Hematopoietic multipotent progenitor cell treated with erythropoietin and hydrocortisone succinate and interleukin-3 and kit ligand, for 6 days (in vitro differentiated cells): ENCODE data around the gene RNF11.

Source experiments
- DNase-seq: peaks from one replicate; pipeline ENCODE4 v3.0.0-alpha.2; 2015

The RNF11 gene

GRCh38 chr1:51266791-51267190, 30.7 kb downstream of the RNF11 start:
- DNase-seq: no peak

GRCh38 chr1:51268634-51269033, 32.6 kb downstream of the RNF11 start:
- DNase-seq: no peak

- no peak for DNase-seq
Observed at GRCh38 chr1:51270751-51271150, 34.7 kb downstream of the RNF11 start.

DNA sequence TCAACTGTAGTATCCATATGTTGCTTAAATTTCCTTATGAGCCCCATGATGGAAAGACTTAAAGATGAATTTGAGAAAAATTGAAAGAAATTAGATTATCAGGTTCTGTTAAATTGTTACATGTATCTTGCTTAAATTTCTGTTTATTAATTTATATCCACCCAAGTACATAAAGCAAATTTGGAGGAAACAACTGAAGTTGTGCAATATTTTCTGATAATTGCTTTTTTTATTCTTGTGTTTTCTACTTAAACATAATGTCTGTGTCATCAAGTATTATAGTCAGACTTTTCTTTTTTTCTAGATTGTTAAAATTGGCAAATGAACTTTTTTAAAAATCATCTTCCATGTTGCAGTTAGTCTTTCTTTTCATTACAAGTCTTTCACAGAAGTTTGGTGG, 36.8 kb downstream of the RNF11 start:
- DNase-seq: no peak

GRCh38 chr1:51274676-51275075, 38.6 kb downstream of the RNF11 start:
- DNase-seq: no peak

DNA sequence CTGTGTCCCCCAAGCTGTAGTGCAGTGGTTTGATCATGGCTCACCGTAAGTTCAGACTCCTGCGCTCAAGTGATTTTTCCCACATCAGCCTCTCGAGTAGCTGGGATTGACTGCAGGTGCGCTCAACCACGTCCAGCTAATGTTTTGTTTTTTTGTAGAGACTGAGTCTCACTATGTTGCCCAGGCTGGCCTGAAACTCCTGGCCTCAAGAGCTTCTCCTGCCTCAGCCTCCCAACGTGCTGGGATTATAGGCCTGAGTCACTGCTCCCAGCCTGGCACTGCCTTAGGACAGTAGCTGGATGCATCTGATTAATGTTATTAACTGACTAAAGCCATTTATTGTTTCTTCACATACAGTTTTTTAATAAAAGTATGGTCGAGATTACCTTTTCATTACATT, 40.2 kb downstream of the RNF11 start:
- DNase-seq: no peak

GRCh38 chr1:51280321-51280978, 44.4 kb downstream of the RNF11 start:
- peak; percentile 30 for DNase-seq

DNA sequence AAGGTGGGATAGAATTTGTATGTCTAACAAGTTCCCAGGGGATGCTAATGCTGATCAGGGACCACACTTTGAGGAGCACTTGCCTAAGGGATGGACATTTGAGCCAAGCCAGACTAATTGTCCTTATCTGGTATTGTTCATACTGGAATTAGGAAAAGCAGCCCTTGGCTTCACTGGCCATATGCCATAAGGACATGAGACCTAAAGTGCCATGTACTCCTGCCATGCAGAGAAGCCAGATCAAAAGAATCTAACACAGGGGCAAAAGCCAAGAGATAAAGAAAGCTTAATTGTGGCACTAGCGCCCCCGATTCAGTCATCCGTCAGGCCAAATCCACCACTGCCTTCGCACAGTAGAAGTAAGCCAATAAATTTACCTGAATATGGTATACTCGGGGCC, 45.7 kb downstream of the RNF11 start:
- no peak for DNase-seq

GRCh38 chr1:51282605-51283004, 46.5 kb downstream of the RNF11 start:
- DNase-seq: no peak

DNA sequence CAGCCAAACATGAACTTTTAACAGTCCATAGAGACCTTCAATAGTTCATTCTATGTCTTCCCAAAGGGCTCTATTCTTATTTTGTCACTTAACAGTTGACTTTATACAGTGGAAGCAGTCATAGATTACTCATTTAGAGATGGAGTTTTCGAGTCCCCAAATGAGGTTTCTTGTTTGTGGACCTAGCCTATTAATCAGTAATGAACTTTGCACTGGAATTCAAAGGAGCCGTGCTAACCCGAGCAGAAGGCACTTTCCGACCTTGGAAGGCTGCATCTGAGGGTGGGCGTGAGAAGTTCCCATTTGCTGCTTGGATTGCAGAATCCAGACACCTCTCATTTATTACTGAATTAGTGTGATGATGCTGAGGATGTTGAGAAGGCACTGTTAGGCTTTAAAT, 47.9 kb downstream of the RNF11 start:
- no peak for DNase-seq

DNA sequence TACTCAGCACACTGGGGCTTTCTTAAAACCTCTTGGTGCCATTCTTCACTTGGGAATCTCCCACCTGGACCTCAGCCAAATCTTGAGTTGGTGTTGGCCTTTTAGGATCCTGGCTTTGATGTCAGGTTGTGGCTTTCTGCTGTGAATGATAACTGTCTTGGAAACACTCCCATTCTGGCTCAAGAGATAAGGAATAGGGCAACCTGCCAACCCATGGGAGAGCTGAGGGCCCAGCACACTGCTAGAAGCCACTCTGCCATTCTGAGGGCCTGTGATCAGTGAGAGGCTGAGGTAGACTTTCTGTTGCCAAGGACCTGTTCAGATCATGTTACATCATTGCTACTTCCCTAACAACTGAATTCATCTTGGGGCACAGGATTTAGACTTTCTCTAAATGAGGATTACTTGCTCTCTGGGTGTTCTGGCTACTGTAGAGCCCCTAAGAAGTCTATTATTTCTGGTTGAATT, 48.4 kb downstream of the RNF11 start:
- peak; percentile 98 for DNase-seq

GRCh38 chr1:51285055-51285454, 49.0 kb downstream of the RNF11 start:
- DNase-seq: peak; percentile 45

- no peak for DNase-seq
Observed at GRCh38 chr1:51287966-51288365, 51.9 kb downstream of the RNF11 start.

- DNase-seq: no peak
Observed at GRCh38 chr1:51288578-51288977, 52.5 kb downstream of the RNF11 start.

DNA sequence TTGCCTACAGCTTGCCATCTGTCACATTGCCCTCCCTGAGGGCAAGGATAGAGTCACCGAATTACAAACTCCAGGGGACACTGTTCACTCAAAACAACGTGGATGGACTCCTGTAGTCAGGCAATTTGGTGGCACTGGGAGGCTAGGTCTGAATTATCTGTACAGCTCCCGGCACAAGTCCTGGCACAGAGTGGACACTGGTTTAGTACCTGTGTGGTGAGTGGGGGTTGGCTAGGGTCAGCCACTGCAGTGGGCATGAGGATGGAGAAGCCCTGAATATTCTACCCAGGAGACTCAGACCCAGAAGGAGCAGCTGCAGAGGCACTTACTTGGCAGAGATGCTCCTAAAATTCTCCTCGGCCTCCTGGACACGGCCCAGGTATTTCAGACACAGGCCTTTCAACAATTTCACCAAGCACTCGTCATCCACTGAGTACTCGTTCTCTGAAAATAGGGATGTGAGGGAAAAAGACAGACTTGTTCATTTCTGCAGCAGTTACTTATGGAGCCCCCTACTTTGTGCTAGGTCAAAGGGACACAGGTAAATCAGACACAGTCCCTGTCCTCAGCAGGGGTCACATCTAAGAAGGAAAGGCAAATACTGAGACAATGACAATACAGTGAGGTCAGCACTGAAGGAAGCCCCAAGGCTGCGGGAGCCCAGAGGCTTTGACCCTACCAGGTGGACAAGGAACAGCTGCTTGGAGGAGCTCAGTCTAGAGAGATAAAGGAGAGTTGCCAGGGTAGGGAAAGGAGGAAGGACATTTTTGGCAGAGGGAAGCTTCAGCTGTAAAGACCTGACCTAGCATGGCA, 53.8 kb downstream of the RNF11 start:
- DNase-seq: no peak

DNA sequence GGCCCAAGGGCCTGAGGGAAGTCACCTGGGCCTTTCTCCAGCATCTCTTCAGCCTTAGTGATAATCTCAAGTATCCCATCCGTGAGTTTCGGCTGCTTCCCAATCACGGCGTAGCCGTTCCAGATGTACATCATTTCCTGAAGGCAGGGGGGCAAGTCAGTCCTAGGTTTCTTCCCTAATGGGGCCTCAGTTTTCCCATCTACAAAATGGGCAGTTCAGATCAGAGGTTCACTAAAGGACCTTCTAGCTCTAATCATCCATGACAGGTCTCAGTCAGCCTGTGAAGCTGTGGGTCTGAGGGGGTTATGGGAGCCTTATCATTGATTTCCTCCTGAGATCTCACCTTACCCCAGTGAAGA, 54.4 kb downstream of the RNF11 start:
- DNase-seq: no peak

- DNase-seq: no peak
Observed at GRCh38 chr1:51293898-51294515, 57.9 kb downstream of the RNF11 start.

- peak; percentile 92 for DNase-seq
Observed at GRCh38 chr1:51294566-51295184, 58.6 kb downstream of the RNF11 start.

- DNase-seq: no peak
Observed at GRCh38 chr1:51295926-51296325, 59.9 kb downstream of the RNF11 start.

DNA sequence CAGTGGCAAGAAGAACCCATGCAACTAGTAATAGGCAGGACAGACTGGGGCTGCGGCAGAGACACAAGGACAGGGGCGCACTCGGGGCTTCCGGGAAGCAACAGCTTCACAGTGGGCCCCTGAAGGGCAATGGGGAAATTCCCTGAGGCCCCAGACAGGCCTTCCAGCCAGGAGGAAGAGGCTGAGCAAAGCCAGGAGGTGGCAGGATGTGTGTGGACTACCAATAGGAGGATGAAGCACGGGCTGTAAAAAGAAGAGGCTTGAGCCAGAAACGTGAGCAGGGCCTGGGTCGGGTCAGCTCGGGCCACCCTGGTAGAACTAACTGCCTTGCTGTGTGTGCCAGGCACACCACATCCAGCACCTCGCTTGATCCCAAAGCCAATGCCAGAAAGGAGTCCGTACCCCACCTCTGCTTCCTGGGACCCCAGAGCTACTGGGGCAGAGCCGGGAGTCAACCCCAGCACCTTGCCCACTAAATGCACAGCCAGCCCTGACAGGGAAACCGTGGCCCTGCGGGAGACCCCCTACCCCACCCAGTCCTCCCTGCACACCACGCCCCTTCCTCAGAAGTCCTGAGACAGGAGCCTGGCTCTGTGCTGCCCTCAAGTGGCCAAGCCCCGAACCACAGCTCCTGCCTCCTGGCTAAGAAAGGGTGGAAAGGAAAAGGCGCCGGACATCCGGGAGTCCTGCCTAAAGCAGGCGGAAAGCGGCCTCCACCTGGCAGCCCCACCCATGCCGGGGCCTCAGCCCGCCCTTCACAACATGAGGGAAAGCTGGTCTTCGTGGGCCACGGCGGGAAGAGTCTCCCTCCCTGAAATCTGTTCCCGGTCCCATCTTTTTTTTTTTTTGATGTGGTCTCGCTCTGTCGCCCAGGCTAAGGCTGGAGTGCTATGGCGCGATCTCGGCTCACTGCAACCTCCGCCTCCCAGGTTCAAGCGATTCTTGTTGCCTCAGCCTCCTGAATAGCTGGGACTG, 60.6 kb downstream of the RNF11 start:
- DNase-seq: peak; percentile 84

GRCh38 chr1:51297401-51298321, 61.6 kb downstream of the RNF11 start:
- DNase-seq: no peak
